Right lobe of liver (tissue), 4 donors: ENCODE data around the gene PLCZ1.

Experiments used
- CTCF ChIP-seq, 4 donors: fragments of 200-600 bp in 3 of 4; fragments of 450-650 bp in 1 of 4; IDR thresholded peaks; one replicate each; pipeline versions ENCODE4 v1.5.1 to v1.8.0; 2016 to 2022; ENCODE audit warnings: antibody characterized with exemption in 4 of 4, mild to moderate bottlenecking in 2 of 4
- POLR2A ChIP-seq: fragments of 450-650 bp; IDR thresholded peaks from one replicate; pipeline ENCODE4 v1.6.1; 2017; ENCODE audit warnings: antibody characterized with exemption, mild to moderate bottlenecking
- donor health status: DM: no; HTN: no; CAD: no.
- donor health status: DM: no; HTN: no; CAD: no.
- donor health status: DM: no; HTN: yes; CAD: no.

- no peak for TF ChIP-seq CTCF (IDR thresholded peaks at IDR 0.05)
- no peak for TF ChIP-seq POLR2A
These were observed 53.4 kb downstream of the PLCZ1 start for GRCh38 chr12:18684430-18684829.
